ENCODE measurements around the gene RPP40.

DNA sequence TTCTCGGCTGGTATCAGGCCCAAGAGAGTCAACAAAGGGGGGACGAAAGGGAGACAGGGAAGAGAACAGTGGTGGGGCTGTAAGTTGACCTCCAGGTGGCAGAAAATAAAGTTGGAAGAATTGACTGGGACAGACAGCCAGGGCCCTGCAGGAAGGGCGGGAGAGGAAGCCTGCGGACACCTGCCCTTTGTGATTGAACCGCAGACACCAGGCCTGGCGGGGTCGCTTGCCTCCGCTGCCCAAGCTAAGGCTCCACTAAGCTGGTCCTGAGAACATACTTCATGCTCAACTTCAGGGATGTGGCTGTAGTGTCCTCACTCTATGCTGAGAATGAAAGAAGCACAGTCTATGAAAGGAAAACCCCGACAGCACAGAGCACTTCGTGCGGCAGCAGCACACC lies 53.8 kb downstream of the RPP40 start:
- no peak for TF ChIP-seq EZH2phosphoT487 (IDR thresholded peaks at IDR 0.05; ENCODE audit: borderline replicate concordance, low read depth, low read length)
- TF ChIP-seq, protein P1, sequence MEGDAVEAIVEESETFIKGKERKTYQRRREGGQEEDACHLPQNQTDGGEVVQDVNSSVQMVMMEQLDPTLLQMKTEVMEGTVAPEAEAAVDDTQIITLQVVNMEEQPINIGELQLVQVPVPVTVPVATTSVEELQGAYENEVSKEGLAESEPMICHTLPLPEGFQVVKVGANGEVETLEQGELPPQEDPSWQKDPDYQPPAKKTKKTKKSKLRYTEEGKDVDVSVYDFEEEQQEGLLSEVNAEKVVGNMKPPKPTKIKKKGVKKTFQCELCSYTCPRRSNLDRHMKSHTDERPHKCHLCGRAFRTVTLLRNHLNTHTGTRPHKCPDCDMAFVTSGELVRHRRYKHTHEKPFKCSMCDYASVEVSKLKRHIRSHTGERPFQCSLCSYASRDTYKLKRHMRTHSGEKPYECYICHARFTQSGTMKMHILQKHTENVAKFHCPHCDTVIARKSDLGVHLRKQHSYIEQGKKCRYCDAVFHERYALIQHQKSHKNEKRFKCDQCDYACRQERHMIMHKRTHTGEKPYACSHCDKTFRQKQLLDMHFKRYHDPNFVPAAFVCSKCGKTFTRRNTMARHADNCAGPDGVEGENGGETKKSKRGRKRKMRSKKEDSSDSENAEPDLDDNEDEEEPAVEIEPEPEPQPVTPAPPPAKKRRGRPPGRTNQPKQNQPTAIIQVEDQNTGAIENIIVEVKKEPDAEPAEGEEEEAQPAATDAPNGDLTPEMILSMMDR (conservative IDR thresholded peaks at IDR 0.05; ENCODE audit: low read length) = no peak

All from OCI-LY7 (cell line).